Anterior cingulate cortex (tissue), 58 donors: ENCODE results near the gene CNTFR.
A peak's percentile ranks its signal among the peaks of the same experiment; 100 is the strongest.

Experiments
- DNase-seq, 58 donors: peaks; one replicate each; lab custom pipeline; 2025; lab: John Stamatoyannopoulos, UW

The CNTFR gene

DNA sequence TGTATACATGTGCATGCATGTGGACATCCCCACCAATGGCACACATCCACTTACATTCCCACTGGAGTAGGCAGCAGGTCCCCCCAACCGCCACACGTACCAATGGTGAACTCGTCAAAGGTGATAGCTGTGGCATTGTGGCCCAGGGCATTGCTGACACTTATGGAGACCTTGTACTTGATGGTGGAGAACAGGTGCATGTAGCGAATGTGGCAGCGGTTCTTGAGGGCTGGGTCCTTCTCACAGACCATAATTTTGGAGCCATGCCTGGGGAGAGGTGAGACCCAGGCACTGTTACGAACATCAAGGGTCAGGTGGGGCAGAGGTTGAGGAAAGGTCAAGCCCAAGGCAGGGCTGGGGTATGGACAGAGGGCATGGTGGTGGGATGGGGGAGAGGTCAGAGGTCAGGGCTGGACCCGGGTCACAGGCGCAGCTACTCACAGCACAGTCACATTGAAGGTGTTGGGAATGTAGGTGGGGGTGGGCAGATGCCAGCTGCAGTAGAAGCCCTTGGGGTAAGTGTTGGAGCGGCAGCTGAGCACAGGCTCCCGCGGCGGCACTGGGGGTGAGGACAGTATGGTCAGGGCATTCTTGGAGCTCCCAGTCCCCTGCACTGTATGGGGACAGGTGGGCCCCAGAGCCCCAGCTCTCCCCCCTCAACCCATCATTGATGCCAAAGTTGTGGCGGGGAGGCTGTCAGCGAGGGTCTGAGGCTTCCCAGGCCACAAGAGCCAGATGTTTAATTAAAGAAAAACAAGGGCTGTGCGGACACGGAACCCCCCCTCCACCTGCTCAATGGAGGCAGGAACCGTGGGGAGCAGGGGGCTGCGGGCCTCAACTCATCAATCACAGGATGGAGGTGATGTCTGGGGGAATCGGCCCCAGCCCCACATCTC lies 31.9 kb downstream of the CNTFR start:
- no peak for DNase-seq

DNA sequence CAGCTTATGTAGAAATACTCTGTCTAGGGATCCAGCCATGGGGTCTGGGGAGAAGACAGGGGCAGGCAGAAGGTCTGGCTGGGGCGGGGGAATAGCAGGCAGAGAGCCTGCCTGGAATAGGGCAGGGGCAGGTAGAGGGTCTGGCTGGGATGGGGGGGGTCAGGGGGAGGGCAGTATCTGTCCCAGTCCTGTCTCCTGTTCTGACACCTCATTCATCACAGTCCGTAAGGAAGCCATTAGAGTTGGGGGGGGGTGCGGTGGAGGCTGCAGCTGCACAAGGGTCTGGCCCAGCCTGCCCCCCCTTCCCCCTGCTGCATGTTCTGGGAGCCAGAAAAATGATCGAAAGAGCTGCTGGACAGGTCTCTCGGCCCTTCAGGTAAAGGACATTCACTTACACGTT lies 32.6 kb downstream of the CNTFR start:
- no peak for DNase-seq

DNA sequence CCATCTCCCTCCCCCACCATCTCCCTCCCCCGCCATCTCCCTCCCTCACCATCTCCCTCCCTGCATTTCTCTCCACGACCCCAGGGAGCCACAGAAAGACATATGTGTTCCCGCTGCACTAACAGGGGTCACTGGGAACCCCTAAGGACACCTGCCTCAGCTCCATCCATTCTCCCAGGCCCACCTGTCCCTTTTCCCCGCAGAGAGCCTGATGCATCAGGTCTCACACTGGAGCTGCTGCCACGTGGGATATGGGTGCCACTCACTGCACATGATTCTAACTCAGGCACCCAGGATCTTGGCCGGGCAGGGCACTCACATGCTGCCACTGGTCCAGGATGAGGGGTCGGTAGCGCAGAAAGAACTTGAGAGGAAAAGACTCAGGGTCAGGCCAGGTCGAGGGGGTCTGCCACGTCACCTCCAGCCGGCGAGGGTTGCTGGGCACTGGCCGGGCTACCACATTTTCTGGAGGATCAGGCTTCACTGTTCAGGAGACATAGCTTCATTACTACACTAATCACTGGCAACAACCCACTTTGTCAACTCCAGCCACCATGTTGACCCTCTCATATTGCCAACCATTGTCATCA lies 33.5 kb downstream of the CNTFR start:
- no peak for DNase-seq

DNA sequence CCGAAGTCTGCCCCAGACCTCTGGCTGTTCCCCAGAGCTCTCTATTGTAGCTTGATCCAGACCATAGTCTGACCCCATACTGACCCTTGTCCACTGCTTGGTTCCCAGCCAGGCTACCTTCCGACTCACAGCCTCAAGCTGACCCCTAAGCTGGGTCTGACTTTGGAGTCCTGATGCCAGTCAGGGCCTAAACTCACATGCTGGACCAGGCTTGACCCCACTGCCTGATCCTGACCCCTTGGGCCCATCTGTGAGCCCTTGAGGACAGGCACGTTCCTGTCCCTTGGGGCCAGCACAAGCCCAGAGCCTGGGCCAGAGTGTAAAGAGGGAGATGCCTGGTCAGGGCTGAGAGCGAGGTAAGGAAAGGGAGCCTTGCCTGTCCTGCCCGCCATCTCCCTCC lies 34.0 kb downstream of the CNTFR start:
- no peak for DNase-seq

DNA sequence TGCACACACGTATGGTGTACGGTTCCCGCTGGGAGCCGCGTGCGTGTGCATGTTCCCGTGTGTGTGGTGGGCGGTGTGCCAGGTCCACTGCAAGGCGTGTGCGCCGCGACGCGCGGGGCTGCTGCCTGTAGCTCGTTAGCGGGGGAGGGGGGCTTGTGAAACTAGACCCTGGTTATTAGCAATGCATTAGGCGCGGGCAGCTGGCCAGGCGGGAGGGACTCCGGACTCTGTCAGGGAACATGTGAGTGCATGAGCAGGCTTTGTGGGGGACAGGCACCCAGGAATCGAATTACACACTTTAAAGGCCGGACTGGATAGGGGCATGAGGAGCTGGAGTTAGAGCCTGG lies 34.5 kb downstream of the CNTFR start:
- DNase-seq = no peak

DNA sequence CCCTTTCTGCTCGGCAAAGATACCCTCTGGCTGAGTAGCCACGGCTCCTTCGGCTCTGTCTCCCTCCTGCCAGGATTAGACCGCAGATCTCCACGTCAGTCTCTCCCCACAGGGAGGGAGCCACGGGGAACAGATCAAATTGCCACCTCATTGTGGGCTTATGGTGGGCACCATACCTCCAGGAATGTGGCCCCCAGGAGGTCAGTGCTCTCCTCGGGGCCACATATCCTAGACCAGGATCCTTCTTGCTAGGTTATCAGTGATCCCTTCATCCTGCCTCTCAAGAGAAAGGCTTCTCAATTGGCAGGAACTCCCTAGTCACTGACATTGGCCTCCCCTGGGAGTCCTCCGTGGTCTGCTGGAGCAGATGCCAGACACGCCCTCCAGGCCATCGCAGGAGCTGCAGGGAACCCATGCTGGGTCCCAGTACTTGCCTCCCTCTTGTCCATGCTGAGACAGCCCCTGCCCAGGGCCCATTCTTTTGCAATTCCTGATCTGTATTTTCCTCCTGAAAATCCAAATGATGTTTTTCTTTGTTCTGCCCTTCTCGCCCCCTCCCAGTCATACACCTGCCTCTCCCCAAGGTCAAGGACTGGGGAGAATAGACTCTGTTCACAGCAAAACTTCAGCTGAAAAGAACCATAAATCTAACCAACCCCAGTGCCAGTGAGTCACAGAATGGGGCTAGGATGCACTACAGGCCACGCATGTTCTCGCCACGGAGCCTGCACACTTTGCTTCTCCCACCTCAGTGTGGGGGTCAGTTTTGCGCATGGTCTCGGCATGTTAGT lies 35.1 kb downstream of the CNTFR start:
- DNase-seq = no peak

DNA sequence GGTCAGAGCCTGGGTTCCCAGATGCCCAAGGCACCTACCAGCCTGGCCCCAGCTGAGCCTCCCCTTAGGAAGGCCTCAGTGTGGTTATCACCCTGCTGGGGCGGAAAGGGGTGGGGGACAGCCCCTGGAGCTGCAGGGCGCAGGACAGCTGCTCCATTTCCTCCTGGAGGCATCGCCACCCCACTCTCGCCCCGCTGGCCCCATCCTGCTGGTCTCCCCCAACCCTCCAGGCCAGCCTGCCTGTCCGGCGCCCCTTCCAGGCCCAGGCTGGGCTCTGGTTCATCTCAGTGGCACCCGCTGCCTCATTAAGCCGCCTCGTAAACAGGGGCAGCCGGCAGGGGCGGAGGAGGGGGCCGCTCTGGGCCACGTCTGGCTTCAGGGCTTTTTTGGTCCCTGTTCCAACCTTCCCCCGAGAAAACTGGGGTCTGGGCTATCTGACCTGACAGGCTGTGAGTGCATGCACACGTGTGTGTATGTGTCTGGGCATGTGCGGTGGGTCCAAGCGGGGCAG lies 36.0 kb downstream of the CNTFR start:
- no peak for DNase-seq

DNA sequence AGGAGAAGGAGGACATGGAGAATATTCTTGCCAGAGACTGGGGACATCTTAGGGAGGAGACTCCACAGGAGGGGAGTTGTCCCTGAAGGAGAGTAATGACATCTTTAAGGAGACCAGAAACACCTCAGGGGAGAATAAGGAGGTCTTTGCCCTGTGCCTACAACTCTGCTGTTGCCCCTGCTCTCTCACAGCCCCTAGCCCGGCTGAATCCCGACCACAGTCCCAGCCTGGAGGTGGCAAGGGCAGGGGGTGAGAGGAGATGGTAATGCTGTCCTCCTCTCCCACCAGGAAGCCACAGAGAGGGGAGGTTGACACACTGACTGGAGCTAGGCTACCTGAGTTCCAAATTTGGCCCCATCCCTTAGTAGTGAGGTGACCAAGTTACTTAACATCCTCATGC lies 36.5 kb downstream of the CNTFR start:
- no peak for DNase-seq

DNA sequence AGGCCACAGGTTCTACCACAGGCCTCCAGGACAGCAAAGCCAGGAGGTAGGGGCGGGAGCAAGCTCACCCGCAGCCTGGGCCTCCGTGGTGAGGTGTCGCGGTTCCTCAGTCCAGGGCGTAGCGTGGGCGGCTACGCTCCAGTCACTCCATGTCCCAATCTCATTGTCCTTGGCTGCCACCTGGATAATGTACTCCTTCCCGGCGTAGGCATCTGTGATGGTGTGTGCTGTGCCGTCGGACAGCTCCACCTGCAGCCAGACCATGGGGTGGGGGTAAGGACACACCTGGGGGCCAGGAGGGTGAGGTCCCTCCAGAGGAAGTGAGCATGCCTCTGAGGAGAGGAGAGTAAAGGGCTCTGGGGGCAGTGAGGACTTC lies 36.9 kb downstream of the CNTFR start:
- no peak for DNase-seq

DNA sequence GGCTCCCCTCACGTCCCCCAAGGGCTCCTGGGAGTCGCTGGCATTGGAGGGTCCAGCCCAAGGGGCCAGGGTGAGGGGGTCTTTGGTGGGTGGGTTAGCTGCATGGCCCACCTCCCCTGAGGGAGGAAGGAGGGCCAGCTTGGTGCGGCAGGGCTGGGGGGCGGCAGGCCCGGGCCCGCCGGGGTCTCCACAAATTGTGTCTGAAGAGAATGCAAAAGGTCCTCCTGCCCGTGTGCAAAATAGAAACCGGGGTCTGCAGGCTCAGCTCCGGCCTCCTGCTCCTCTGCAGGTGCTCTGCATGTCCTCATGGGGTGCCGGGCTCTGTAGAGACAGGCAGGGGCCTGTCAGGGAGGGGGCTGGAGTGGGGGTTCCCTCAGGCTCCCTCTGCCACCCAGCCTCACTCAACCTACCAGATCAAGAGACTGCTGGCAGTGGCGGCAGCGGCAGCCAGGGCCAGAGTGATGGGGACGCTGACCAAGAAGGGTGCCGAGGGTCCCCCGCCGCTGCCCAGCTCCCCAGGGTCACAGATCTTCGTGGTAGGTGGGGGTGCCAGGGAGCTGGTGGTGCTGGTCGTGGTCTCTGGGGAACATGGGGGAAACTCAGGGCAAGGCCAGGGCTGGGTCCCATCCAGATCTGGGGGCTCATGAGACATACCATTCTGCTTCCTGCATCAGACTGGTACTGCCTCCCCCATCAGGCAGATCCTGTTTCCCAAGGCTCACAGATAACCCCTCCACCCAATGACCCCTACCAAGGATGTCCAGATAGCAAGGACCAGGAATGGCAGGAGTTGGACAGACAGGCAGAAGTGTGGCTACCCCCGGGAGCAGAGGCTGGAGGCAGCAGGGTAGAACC lies 37.5 kb downstream of the CNTFR start:
- no peak for DNase-seq

DNA sequence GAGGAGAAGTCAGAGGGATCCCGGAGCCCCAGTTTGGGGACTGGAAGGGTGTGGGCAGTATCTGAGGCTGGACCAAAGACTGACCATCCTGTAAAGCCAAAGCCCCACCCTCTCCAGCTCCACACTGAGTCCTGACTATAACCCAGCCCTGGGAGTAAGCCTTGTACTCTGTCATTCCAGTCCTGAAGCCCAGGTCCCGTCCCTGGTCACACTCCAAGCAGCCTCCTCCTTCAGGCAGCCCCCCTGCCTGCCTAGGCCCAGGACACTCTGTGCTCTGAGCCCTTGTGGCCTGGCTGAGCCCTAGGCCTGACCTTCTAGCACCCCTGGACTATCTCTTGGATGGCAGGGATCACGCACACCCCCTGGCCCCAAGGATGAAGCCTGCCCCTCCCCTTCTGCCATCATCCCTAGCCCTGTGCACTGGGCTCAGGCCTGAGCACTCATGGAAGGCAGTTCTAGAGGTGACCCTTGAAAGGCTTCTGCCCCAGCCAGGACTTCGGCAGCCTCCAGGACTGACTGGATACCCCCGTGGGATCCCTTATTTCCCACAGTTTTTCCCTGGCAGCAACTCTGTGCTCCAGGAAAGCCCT lies 38.7 kb downstream of the CNTFR start:
- DNase-seq = no peak

DNA sequence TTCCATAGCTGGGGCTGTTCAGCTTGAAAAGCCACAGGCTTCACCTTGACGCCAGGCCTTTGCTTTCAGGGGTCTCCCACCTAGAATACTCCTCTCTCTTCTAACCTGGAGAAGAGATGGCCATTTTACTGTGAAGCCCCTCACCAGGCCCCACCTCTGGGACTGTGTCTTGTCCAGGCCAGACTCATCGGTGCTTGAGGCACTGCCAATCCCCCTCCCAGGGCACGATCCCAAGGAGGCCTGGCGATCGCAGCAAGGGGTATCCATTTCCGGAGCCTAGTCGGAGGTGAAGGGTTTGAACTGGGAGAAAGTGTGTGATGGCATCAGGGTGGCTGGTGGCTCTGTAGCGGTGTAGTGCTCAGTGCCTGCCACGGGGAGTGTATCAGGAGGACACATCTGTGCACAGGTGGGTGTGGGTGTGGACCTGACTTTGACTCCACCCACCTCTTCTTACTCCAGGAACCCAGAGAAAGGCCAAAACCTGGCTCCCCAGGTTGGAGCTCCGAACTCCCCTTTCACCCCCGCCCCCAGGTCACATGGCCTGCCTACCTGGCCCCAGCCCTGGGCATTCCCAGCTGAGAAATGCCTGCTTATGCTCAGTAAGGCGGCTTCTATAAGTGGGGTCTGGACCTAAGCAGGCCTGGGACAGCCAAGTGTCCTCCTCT lies 39.4 kb downstream of the CNTFR start:
- no peak for DNase-seq

DNA sequence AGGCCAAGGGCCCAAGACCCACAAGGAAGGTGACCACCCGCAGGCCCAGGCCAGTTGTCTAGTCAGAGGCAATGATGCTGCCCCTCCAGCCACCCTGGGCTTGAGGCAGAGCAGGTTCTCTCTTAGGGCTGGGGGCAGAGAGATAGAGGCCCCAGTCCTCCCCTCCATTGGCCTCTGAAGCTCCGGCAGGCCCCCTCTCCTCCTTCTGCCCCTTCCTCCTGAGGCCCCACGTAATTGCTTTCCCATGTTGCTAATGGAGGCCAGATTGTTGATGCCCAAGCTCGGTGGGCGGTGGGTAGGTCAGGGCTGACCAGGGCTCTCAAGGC lies 40.2 kb downstream of the CNTFR start:
- DNase-seq = no peak

DNA sequence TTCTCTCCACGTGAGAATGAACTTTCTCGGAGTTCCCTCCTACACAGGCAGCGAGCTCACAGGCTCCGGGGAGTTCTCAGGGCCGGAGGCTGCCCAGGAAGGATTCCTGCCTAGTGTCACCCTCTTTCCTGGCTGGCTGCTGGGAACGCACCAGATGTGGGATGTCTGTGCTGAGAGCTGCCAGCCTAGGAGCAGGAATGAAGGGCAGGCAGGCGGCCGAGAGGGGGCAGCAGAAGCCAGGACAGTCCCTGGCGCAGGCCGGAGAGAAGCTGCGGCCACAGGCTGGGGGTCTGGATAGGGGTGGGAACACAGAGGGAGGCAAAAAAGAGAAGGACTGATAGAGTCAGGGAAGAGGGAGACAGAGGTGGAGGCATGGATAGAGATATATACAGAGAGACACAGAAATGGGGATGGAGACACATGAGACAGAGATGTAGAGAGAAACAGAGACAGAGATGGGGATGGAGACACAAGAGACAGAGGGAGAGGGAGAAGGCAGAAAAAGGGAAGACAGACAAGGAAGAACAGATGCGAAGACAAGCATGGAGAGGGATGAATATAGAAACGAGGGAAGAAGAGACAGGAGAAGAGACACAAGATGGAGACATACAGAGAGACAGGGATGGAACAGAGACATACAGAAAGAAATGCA lies 41.4 kb downstream of the CNTFR start:
- DNase-seq = peak in 55 of 58 donors; percentile 25 to 87 (median 65)

DNA sequence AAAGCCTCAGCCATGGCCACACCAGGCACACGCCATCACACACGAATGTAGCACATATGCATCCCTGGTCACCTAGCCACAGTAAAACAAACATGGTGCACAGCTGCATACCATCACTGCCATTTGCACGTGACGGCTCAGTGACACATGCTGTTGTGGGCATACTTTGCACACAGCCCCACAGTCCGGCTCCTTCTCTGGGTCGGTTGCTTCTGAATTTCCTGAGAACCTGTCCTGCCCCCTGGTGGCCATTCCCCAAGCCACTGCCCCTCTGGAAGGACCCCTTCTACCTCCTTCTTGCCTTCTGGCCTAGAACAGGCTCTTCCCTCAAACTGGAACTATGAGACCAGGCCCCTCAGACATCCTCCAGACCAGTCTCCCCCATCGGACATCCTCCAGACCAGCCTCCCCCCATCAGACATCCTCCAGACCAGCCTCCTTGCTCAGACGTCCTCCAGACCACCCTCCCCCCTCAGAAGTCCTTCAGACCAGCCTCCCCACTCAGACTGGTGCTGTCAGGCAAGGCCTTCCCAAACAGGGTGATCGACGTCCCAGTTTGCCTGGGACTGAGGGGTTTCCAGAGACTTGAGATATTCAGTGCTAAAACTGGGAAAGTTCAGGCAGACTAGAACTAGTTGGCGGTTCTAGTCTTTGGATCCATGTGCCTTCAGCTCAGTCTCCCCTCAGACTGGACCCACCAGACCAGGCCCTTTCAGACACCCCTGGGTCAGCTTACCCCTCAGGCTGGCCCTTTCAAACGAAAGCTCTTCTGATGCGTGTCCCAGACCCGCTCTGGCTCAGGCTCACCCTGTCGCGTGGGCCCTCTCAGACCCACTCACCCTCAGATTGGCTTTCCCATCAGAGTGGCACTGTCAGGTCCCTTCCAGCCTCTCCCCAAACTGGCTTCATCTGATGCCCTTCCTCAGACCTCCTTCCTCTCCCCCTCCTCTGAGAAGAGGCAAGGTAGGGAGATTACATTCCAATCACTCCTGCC lies 42.4 kb downstream of the CNTFR start:
- DNase-seq = peak in 52 of 58 donors; percentile 11 to 79 (median 52)

DNA sequence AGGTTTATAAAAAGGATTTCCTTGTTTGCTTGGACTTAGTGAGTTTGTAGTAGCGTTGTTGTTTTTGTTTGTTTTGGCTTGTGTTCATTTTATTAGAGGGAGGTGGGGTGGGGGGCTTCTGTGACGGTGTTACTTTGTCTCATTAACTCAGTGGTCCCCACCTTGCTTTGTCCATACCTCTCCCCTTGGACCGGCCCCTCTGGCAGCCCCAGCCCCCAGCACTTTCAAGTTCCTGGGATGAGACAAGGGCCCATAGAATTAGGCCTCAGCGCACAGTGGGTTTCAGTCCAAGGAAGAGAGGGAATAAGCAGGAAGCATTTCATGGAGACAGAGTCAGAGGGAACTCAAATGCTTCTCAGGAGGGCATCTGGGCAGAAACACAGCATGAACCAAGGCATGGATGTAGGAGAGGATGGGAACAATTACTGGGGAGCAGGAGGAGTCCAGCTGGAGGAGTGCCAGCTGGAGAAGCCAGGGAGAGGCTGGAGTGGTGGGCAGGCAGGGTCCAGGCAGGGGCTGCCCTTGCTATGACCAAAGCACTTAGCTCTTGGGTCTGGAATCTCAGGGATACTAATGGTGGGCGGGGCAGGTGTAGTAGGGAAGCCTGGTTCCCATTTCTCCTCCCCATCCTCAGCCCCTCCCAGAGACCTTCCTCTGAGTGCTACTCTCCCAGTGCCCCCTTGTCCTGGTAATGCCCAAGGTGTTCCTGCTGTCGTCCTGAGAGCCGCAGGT lies 43.3 kb downstream of the CNTFR start:
- DNase-seq = no peak

DNA sequence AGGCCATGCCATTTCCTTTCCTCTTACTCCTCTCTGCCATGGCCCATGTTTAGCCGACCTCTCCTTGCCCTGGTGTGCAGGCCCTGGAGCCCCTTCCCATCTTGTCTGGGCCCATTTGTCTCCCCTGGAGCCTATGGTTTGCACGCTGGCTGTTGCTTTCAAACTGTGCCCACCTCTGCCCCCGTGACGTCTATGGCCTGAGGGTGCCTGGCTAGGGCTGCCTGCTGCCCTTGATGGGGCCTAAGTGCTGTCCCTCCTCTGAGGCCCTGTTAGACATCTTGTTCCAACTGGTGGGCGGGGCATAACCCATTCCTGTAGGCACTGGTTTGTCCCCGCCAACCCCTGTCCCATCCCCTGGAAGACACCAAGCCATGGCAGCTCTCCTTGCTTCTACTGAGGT lies 44.0 kb downstream of the CNTFR start:
- no peak for DNase-seq
